ENCODE measurements around the gene SUV39H1.

DNA sequence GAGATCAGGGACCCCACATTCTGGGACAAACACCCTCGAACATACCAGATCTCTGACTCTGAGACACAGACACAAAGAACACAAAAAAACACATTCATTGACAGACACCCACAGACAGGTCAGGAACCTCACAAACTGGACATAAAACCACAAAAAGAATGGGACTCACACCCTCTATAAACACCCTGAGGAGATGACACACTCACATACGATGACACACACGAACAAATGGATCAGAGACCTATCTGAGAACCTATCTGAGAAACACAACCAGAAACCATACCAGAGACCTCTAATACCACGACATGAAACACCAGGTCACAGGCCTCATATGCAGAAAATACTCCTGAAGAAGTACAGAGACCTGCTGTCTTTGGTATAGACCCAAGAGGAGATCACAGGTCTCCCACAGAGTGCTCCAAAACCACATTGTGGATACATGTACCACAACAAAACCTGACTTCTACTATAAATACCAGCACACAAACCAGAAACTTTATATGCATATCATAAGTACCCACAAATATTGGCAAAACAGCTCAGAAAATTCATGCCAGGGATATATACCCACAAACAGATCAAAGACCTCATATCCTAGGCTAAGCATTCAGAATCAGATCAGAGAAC, 19.5 kb downstream of the SUV39H1 start:
- TF ChIP-seq, protein P1, sequence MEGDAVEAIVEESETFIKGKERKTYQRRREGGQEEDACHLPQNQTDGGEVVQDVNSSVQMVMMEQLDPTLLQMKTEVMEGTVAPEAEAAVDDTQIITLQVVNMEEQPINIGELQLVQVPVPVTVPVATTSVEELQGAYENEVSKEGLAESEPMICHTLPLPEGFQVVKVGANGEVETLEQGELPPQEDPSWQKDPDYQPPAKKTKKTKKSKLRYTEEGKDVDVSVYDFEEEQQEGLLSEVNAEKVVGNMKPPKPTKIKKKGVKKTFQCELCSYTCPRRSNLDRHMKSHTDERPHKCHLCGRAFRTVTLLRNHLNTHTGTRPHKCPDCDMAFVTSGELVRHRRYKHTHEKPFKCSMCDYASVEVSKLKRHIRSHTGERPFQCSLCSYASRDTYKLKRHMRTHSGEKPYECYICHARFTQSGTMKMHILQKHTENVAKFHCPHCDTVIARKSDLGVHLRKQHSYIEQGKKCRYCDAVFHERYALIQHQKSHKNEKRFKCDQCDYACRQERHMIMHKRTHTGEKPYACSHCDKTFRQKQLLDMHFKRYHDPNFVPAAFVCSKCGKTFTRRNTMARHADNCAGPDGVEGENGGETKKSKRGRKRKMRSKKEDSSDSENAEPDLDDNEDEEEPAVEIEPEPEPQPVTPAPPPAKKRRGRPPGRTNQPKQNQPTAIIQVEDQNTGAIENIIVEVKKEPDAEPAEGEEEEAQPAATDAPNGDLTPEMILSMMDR (IDR thresholded peaks at IDR 0.05), result no peak
- TF ChIP-seq POLR2A (IDR thresholded peaks at IDR 0.05), result no peak

Measured in uterus (tissue), 2 donors.